Measurements from ENCODE around the gene OPCML.

GRCh38 chr11:132824642-132825041 is 707.7 kb downstream of the OPCML start:
- no peak for TF ChIP-seq CSDC2 (CRISPR knock-in tag; IDR thresholded peaks at IDR 0.05)
- TF ChIP-seq, protein P1, sequence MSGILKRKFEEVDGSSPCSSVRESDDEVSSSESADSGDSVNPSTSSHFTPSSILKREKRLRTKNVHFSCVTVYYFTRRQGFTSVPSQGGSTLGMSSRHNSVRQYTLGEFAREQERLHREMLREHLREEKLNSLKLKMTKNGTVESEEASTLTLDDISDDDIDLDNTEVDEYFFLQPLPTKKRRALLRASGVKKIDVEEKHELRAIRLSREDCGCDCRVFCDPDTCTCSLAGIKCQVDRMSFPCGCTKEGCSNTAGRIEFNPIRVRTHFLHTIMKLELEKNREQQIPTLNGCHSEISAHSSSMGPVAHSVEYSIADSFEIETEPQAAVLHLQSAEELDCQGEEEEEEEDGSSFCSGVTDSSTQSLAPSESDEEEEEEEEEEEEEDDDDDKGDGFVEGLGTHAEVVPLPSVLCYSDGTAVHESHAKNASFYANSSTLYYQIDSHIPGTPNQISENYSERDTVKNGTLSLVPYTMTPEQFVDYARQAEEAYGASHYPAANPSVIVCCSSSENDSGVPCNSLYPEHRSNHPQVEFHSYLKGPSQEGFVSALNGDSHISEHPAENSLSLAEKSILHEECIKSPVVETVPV (CRISPR knock-in tag; IDR thresholded peaks at IDR 0.05) = no peak
- no peak for TF ChIP-seq ZNF565 (CRISPR knock-in tag; conservative IDR thresholded peaks at IDR 0.05; ENCODE audit: low read depth)
- TF ChIP-seq, protein P2, sequence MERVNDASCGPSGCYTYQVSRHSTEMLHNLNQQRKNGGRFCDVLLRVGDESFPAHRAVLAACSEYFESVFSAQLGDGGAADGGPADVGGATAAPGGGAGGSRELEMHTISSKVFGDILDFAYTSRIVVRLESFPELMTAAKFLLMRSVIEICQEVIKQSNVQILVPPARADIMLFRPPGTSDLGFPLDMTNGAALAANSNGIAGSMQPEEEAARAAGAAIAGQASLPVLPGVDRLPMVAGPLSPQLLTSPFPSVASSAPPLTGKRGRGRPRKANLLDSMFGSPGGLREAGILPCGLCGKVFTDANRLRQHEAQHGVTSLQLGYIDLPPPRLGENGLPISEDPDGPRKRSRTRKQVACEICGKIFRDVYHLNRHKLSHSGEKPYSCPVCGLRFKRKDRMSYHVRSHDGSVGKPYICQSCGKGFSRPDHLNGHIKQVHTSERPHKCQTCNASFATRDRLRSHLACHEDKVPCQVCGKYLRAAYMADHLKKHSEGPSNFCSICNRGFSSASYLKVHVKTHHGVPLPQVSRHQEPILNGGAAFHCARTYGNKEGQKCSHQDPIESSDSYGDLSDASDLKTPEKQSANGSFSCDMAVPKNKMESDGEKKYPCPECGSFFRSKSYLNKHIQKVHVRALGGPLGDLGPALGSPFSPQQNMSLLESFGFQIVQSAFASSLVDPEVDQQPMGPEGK (CRISPR knock-in tag; IDR thresholded peaks at IDR 0.05; ENCODE audit: borderline replicate concordance) = no peak
- TF ChIP-seq RARB (CRISPR knock-in tag; IDR thresholded peaks at IDR 0.05) = no peak
- TF ChIP-seq ZNF8 (CRISPR knock-in tag; IDR thresholded peaks at IDR 0.05) = no peak

All from SK-N-SH treated with all-trans-retinoic acid at 6 μM for 48 hours (cell line).